Left cardiac atrium (tissue), 4 donors: ENCODE results near the gene CACNB4. TPM values are rescaled to one million over a fixed set of nuclear protein-coding genes. Genes with fewer than 3 reads are reported as not detected.
"Not testable (repeated sequence)": the region's sequence is repeated elsewhere in the genome, so short reads cannot be mapped to it uniquely, and the experiment has no call there.

Experiments
- ATAC-seq, 2 donors: fragments of 200-7000 bp; cut with Tn5 transposase; one replicate each; pipeline ENCODE4 v1.9.1; 2020; ENCODE audit warnings: mild to moderate bottlenecking in 2 of 2, moderate library complexity in 2 of 2
- DNase-seq: peaks from one replicate; pipeline ENCODE4 v3.0.0-alpha.2; 2020
- intact Hi-C, 2 donors: fragments of 100-400 bp; cut with DNase I; formaldehyde crosslinking; loops; one replicate each; pipeline versions ENCODE4 v1.14.1 to v1.15.1; 2022 to 2023
- total RNA-seq, 2 donors: library from RNA; stranded (reverse); fragmentation: NEBNext Ultra II Directional; extraction: Animal tissue kit (Norgen Biotek cat#: 25700); gene quantifications; one replicate each; pipeline ENCODE4 v1.2.1, GENCODE V29; 2021
- donor health status: DM: no; HTN: yes; CAD: no.
- donor health status: DM: no; HTN: yes; CAD: no; lungs with severe emphysema.
- donor health status: DM: yes; HTN: yes; CAD: no.
- donor health status: Dilated cardiomyopathy.

CACNB4 gene
- total RNA-seq, 2 donors from 2014 or later = 0.32 to 0.71 TPM

- intact Hi-C loops = no loop called here
- no peak for DNase-seq
- ATAC-seq = peak; percentile 41 to 43
These were observed 207.2 kb downstream of the CACNB4 start for GRCh38 chr2:151891566-151892194.

DNA sequence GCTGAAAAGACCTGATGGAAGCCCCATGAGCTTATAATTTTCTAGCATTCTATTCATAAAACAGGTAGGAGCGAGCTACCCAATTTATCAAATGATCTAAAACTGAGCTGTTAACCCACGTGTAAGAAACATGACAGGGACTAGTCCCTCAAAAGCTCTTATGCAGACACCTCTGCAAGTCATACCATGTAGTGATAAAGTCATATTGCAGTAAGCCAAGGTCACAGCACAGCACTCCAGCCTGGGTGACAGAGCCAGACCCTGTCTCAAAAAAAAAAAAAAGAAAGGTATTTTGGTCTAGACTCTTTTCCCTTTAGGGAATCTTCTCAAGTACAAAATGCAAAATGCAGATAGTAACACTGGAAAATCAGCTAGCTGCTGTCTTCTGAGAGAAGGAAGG, 211.7 kb downstream of the CACNB4 start:
- peak in 1 of 2 donors; percentile 71 for ATAC-seq
- DNase-seq = no peak
- intact Hi-C loops = no loop called here

- no peak for DNase-seq
- intact Hi-C loops = no loop called here
These were observed 212.6 kb downstream of the CACNB4 start for GRCh38 chr2:151886241-151886640.

GRCh38 chr2:151882786-151883445, 215.9 kb downstream of the CACNB4 start:
- no peak for ATAC-seq
- intact Hi-C loops = no loop called here
- DNase-seq = no peak

More at GRCh38 chr2:151886241-151886640, 212.6 kb downstream of the CACNB4 start:
- ATAC-seq = peak in 1 of 2 donors; percentile 28

DNA sequence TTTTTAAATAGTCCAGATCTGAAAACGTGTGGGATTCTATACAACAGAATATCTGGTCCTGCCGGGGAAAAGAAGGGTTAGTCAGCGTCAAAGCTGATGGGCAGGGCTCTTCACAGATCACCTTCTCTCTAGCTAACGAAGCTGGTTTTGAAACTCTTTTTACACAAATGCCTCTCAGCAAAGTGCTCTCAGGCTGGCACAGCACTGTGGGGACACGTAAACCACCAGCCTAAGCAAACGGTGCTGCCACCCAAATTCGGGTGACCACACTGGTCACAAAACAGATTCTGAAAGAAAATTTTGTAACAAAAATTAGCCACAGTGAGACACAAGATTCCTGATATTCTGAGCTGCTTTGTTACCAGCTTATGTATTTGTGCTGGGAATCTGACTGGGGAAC, 217.5 kb downstream of the CACNB4 start:
- intact Hi-C loops = no loop called here
- ATAC-seq (no peak), DNase-seq (no peak)

DNA sequence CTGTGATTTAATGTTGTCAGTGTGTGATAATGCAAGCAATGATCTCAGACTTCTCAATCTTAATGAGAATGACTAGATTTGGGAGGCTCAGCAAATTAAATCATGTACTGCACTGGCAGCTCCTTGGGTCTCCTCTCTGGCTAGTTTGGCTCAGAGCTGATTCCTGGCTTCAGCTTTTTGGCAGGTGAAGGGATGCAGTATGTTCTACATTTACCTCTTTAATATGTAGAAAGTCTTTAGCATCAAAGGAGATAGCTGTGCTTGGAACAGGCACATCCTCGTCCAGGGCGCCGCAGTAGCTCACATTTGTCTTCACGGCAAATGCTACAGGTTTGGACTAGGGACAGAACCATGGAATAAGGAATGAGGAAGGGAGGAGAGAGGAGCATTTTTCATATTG, 218.3 kb downstream of the CACNB4 start:
- ATAC-seq (no peak), DNase-seq (no peak)
- intact Hi-C loops = no loop called here

DNA sequence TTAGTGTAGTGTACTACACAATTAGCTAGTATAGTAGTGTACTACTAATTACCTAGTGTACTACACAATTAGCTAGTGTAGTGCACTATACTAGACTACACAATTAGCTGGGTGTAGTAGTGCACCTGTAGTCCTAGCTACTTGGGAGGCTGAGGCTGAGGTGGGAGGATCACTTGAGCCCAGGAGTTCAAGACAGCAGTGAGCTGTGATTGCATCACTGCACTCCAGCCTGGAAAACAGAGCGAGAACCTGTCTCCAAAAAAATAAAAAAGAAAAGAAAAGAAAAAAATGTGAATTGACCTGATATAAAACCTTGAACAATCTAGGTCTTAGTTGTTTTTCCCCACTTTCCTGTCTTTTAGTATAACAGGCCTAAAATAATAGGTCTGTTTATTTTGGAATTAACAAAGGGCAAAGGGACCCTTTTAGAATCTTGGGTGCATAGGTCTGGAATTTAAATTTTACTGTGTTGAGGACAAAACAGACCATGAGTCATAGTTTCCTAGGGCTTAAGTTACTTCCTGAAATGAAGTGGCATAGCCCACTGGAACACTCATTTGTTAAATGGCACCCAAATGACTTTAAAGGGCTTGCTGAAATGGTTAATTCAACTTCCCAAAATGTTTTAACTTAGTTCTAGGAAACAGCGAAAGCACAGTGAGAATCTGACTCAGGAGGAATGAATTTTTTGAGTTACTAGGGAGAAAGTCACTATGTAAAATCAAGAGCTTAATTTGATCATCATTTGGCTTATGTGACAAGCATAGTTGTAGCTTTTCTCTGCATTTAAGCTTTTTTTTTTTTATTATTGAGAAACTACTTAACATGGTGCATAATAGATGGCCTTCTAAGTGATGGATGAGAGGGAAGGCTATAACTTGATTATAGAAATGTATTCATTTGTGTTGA, 219.9 kb downstream of the CACNB4 start:
- intact Hi-C loops = no loop called here
- ATAC-seq = peak; percentile 34 to 72
- no peak for DNase-seq

DNA sequence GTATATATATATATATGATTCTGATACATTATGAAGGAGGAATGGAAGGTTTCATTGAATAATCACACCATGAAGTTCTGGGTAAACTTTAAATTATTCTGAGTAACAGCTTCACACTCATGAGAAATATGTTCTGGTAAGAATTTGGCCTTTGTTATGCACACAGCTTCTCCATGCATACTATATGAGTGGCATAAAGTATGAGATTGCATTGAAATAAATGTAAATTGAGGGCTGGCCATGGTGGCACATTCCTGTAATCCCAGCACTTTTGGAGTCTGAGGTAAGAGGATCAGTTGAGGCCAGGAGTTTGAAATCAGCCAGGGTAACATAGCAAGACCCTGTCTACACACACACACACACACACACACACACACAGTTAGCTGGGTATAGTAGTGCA, 220.6 kb downstream of the CACNB4 start:
- ATAC-seq = no peak
- DNase-seq = no peak
- intact Hi-C loops = no loop called here

DNA sequence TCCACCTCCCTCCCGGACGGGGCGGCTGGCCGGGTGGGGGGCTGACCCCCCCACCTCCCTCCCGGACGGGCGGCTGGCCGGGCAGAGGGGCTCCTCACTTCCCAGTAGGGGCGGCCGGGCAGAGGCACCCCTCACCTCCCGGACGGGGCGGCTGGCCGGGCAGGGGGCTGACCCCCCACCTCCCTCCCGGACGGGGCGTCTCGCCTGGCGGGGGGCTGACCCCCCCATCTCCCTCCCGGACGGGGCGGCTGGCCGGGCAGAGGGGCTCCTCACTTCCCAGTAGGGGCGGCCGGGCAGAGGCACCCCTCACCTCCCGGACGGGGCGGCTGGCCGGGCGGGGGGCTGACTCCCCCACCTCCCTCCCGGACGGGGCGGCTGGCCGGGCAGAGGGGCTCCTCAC, 223.2 kb downstream of the CACNB4 start:
- intact Hi-C loops, DNase-seq, ATAC-seq: not testable (repeated sequence)

- intact Hi-C loops = no loop called here
These were observed 226.4 kb downstream of the CACNB4 start for GRCh38 chr2:151872463-151872862.

DNA sequence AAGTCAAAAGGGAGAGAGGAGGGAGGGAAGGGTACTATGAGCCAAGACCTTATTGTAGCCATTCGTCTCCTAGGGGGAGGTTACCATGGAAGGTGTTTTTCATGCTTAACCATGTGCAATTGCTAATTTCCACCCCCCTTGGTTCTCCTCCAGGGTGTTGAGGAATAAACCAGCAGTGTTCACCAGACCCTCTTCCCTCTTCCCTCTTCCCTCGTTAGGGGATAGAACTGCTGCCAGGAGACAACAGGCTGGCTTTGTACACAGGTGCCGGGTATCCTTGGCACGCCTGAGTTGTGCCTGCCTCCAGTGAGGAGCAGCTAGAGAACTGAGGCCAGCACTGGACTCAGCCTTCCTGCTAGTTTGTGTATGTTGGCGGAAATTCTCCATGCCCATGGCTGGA, 229.6 kb downstream of the CACNB4 start:
- no peak for ATAC-seq
- intact Hi-C loops = no loop called here
- no peak for DNase-seq

More at GRCh38 chr2:151872463-151872862, 226.4 kb downstream of the CACNB4 start:
- ATAC-seq = no peak
- DNase-seq = no peak

DNA sequence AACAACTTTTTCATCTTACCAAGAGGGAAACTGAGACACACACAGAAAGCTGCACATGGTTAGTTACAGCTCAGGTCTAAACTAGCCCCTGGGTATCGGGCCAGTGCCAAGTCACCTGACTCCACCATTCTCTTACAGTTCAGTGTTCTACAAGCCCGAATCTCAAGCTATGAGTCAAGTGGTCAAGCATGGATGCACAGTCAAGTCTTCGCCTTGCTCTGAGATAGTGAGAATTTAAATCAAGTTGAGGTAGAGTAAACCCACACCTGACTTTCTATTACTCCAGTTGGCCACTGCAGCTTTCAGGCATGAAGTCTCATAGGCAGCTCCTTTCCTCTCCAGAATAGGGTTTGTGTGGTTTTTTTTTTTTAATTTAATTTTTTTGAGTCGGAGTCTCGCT, 236.1 kb downstream of the CACNB4 start:
- no peak for ATAC-seq
- intact Hi-C loops = no loop called here
- DNase-seq = no peak

DNA sequence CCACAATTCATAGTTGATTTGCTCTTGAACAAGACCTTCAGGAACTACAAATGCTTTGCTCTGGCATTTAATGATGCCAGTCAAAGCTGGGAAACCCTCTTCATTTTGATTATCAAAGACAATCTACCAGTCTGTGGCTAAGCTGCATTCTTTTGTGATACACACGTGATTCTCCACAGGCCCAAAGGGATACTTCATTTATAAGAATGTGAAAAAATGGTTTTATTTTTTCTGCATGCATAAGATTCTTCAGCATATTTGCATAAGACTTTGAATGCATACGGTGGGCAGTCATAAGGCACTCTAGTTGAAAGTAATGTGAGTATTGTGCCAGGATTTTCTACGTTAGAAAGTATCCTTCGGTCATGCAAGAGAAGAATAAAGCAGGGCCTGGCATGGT, 237.7 kb downstream of the CACNB4 start:
- intact Hi-C loops = no loop called here
- DNase-seq = no peak
- ATAC-seq = no peak

DNA sequence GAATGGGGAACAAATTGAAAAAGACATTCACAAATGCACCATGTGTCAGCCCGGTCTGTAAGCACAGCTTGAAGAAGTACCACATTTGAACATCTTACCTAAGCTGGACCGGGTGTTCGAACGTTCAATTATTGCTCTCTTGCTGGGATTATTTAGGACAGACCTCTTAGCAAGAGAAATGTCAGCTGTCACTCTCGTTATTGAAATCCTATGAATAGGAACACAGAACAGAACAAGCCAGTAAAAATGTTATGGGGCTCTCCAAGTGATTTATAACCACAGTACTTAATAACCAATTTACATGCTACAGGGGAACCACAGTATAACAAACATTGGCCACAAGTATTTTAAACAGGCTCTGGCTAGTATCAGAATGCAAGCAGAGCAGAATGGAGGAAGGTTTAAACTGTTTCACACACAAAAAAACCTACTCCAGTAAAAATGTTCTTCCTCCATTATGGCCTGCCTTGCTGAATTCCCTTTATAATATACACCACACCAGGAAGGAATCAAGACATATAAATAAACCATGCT, 238.2 kb downstream of the CACNB4 start:
- no peak for ATAC-seq

DNA sequence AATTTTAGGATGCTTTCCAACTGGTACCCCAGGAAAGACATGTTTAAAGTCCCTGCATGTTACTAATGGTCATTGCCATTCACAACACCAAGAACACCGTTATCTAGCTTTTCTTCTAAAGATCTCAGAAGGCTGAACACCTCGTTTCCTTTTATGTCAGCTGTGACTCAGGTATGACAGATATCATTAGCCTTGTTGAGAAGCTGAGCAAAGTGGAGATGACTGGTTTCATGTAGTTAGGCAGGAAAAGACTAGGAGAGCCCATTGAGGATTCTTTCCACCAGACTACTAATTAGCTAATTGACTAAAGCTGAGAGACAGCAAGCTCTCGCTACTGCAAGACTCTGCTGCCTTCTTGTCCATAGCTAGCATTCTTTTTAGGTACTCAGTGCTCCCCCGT, 238.6 kb downstream of the CACNB4 start:
- intact Hi-C loops = no loop called here
- DNase-seq (no peak), ATAC-seq (no peak)

More for the DNA sequence above, 238.2 kb downstream of the CACNB4 start:
- DNase-seq = no peak
- intact Hi-C loops = no loop called here

GRCh38 chr2:151857650-151858049, 241.2 kb downstream of the CACNB4 start:
- DNase-seq = no peak
- ATAC-seq = no peak
- intact Hi-C loops = no loop called here

DNA sequence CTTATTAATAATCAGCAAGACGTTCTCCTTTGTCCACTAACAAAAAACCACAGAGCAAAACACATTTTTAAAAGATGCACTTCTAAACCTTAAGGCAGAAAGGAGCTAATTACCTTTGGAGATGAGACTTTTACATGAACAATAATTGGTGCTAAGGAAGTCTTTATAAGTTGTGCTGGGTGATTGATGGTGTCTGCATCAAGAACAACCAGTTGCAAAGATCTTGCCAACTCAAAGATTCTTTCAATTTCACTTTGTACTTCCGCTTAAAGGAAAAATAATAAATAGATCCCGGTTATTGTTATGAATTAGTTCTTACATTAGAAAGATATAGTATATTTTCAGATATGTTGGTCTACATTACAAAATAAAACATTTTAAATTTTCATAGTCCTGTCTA, 243.7 kb downstream of the CACNB4 start:
- intact Hi-C loops = no loop called here
- no peak for DNase-seq
- no peak for ATAC-seq

DNA sequence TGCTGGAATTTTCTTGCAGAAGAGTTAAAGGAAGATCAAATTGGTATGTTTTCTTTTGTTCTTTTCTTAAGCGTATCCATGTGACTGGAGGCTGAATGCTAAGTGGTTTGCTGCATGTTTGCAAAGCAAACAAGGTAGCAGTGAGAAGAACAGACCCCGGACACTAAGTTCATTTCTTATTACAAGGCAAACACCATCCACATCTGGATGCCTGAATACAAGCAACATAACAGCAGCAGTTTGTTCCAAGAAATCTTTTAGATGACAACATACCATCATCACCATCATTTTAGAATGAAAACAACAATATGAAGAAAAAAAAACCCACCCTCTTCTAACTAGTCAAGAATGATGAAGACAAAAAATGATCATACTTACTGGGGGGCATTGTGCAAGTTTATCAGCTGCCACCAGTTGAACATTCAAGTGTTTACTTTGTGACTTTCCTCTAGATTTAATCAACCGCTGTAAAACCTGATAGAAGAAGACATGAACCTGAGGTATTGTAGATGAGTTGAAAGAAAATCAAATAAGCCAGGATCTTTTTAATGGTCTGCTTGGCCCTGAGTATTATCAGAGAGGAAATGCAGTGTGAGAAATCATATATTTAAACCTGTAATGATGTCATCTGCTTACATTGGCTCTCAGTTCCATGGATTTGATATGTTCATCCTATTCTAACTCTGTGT, 245.6 kb downstream of the CACNB4 start:
- no peak for DNase-seq
- no peak for ATAC-seq

More for the DNA sequence above, 245.6 kb downstream of the CACNB4 start:
- intact Hi-C loops = no loop called here
